Measurements from ENCODE around the gene SYNDIG1. TPM values are rescaled to one million over a fixed set of nuclear protein-coding genes. Genes with fewer than 3 reads are reported as not detected.

The SYNDIG1 gene
- total and polyA plus RNA-seq, 9 of the 15 experiments (the other 6 are each of a cell fraction or from before 2014, with no cell fraction given): not detected

DNA sequence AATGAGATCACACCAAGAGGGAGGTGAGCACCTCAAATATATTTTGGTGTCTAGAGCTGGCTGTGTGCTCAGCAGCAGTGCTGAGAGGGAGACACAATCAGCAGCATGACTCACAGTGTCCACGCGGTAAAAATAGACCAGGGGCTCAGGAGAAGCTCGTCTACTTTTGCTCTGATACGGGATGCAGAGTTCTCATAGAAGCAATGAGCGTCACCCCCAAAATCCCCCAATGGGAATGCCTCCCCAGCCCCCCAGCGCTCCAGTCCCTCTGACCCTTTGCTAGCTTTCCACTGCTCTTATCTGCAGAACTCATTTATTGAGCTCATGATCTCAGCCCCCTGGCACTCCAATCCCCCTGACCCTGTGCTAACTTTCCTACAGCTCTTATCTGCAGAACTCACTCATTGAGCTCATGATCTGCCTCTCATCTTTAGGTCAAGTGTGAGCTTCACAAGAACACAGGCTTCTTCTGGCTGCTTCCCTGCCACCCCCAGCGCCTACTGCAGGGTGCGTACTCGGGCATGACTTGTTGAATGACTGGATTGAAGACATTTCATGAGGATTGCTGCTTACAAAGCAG, 34.0 kb downstream of the SYNDIG1 start (continued):
- TF ChIP-seq VEZF1 (CRISPR knock-in tag; IDR thresholded peaks at IDR 0.05) (no peak), GATAD2B (IDR thresholded peaks at IDR 0.05; ENCODE audit: borderline replicate concordance) (no peak), MCM2 (IDR thresholded peaks at IDR 0.05; ENCODE audit: low read depth) (no peak), ZBED1 (IDR thresholded peaks at IDR 0.05) (no peak), ZFX (CRISPR knock-in tag; IDR thresholded peaks at IDR 0.05) (no peak), ZZZ3 (IDR thresholded peaks at IDR 0.05) (no peak)

- ATAC-seq (no peak), DNase-seq (ENCODE audit: extremely low read depth in 1 of 4, low spot score in 3 of 4) (no peak), FAIRE-seq (no peak)
- H3K4me1 ChIP-seq (replicated peaks in 1 of 2; ENCODE audit: control insufficient read depth in 2 of 2, insufficient read depth in 2 of 2, low read length in 2 of 2): no peaks in the 10 kb centered on the region
- H3K36me3 ChIP-seq (ENCODE audit: control insufficient read depth, insufficient read depth, low read length): no peaks in the 10 kb centered on the region
- intact Hi-C loops (cut with micrococcal nuclease) (no loop called here), in situ Hi-C loops (cut with MboI) (no loop called here)
- H3K4me3 ChIP-seq: no peak overlapping the region
- H4K20me1 ChIP-seq (replicated peaks; ENCODE audit: control insufficient read depth, insufficient read depth, low read length): no peaks in the 10 kb centered on the region
- ChIA-PET CTCF (ENCODE audit: low intra/inter-chr PET ratio) (no interaction called here), POLR2A (no interaction called here)
- H3K27me3 ChIP-seq (ENCODE audit: control insufficient read depth in 2 of 2, insufficient read depth in 2 of 2, low read length in 2 of 2): no peaks in the 10 kb centered on the region; a peak in 1 of 5 replicates
- no peak overlapping the region for H3K27ac ChIP-seq (ENCODE audit: extremely low read depth, low read depth, low read length)
- BruUV-seq (replicated peaks): no TSS peak
- H3K4me2 ChIP-seq (ENCODE audit: insufficient read depth, low read length): no peak overlapping the region
- no peak for TF ChIP-seq PURB (CRISPR knock-in tag; IDR thresholded peaks at IDR 0.05; ENCODE audit: low read depth)
- TF ChIP-seq GTF2E2 (tag; IDR thresholded peaks at IDR 0.05): no peak
- TF ChIP-seq, protein P1, sequence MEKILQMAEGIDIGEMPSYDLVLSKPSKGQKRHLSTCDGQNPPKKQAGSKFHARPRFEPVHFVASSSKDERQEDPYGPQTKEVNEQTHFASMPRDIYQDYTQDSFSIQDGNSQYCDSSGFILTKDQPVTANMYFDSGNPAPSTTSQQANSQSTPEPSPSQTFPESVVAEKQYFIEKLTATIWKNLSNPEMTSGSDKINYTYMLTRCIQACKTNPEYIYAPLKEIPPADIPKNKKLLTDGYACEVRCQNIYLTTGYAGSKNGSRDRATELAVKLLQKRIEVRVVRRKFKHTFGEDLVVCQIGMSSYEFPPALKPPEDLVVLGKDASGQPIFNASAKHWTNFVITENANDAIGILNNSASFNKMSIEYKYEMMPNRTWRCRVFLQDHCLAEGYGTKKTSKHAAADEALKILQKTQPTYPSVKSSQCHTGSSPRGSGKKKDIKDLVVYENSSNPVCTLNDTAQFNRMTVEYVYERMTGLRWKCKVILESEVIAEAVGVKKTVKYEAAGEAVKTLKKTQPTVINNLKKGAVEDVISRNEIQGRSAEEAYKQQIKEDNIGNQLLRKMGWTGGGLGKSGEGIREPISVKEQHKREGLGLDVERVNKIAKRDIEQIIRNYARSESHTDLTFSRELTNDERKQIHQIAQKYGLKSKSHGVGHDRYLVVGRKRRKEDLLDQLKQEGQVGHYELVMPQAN (IDR thresholded peaks at IDR 0.05; ENCODE audit: borderline replicate concordance): no peak
- TF ChIP-seq ZNF79 (CRISPR knock-in tag; IDR thresholded peaks at IDR 0.05; ENCODE audit: low read depth): no peak
- no peak overlapping the region for H3K9ac ChIP-seq (ENCODE audit: insufficient read depth in 1 of 2, low read depth in 2 of 2, low read length in 2 of 2)
- no peaks in the 10 kb centered on the region for H3K9me1 ChIP-seq (ENCODE audit: control insufficient read depth, insufficient read depth, low read length)
- H2AFZ ChIP-seq (ENCODE audit: low read depth, low read length): no peak overlapping the region
- WGBS (ENCODE audit: insufficient coverage, low coverage, missing lambda C conversion rate): 0% methylated on average over 13 of the region's 21 CpGs
- no peaks in the 10 kb centered on the region for H3K79me2 ChIP-seq (ENCODE audit: control insufficient read depth, insufficient read depth, low read length)
- no peaks in the 10 kb centered on the region for H3K9me3 ChIP-seq (replicated peaks; ENCODE audit: control insufficient read depth, insufficient read depth, low read depth, low read length)
Observed at GRCh38 chr20:24504331-24505285, 35.2 kb downstream of the SYNDIG1 start.
